ENCODE results near the gene CDK5R2. TPM values are rescaled to one million over a fixed set of nuclear protein-coding genes. Genes with fewer than 3 reads are reported as not detected.

CDK5R2 gene
- total RNA-seq, 1 donor from 2014 or later, result 0.75 TPM

DNA sequence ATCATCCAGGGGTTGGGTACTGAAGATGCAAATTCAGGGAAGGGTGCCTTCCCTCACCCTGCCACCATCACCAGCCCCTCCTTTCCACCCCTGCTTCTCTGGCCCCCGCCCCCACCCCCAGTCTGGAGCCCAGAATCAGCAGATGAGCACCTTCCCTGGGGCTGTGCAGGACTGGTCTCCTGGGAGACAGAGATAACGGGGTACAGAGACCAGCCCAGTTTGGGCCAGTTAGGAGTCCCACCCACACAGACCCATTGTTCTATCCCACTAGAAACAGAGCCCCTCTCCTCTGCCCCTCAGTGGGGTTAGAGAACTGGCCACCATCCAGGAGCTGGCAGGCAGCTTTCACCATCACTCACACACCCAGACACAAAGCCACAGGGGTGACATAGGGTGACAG lies 38.3 kb downstream of the CDK5R2 start:
- FAIRE-seq (no peak), DNase-seq (ENCODE audit: low read depth) (no peak)
- Mint-ChIP-seq H3K4me1 (ENCODE audit: low read depth, unreplicated experiment) (peaks cover 6% of the 10 kb centered on the region), H3K4me3 (ENCODE audit: unreplicated experiment) (no peak overlapping the region), H3K9me3 (ENCODE audit: unreplicated experiment) (no peaks in the 10 kb centered on the region), H3K36me3 (ENCODE audit: low read depth, unreplicated experiment) (no peaks in the 10 kb centered on the region), H3K27ac (ENCODE audit: unreplicated experiment) (no peak overlapping the region), H3K27me3 (ENCODE audit: low read depth, unreplicated experiment) (peaks cover 71% of the 10 kb centered on the region)
- no peaks in the 10 kb centered on the region for H3K79me2 ChIP-seq (ENCODE audit: insufficient read depth, low read length)
- H3K9ac ChIP-seq (ENCODE audit: low read length), result no peak overlapping the region
- no peaks in the 10 kb centered on the region for H4K20me1 ChIP-seq (ENCODE audit: insufficient read depth, low read length)
- no peak overlapping the region for H3K27ac ChIP-seq (ENCODE audit: low read depth, low read length)
- peaks cover 78% of the 10 kb centered on the region for H3K27me3 ChIP-seq (ENCODE audit: insufficient read depth, low read length)
- H2AFZ ChIP-seq (ENCODE audit: low read depth, low read length), result no peak overlapping the region
- no peak overlapping the region for H3K4me3 ChIP-seq (ENCODE audit: insufficient read depth, low read depth, low read length)
- H3K9me3 ChIP-seq (ENCODE audit: insufficient read depth, low read depth, low read length), result no peaks in the 10 kb centered on the region
- H3K4me1 ChIP-seq (ENCODE audit: insufficient read depth, low read length), result peaks cover 9% of the 10 kb centered on the region
- TF ChIP-seq, protein P1, sequence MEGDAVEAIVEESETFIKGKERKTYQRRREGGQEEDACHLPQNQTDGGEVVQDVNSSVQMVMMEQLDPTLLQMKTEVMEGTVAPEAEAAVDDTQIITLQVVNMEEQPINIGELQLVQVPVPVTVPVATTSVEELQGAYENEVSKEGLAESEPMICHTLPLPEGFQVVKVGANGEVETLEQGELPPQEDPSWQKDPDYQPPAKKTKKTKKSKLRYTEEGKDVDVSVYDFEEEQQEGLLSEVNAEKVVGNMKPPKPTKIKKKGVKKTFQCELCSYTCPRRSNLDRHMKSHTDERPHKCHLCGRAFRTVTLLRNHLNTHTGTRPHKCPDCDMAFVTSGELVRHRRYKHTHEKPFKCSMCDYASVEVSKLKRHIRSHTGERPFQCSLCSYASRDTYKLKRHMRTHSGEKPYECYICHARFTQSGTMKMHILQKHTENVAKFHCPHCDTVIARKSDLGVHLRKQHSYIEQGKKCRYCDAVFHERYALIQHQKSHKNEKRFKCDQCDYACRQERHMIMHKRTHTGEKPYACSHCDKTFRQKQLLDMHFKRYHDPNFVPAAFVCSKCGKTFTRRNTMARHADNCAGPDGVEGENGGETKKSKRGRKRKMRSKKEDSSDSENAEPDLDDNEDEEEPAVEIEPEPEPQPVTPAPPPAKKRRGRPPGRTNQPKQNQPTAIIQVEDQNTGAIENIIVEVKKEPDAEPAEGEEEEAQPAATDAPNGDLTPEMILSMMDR (IDR thresholded peaks at IDR 0.05; ENCODE audit: insufficient read depth, low read depth, low read length), result no peak
- no peak for TF ChIP-seq EZH2 (IDR thresholded peaks at IDR 0.05; ENCODE audit: insufficient read depth, low read length)
- H3K36me3 ChIP-seq (ENCODE audit: insufficient read depth, low read length), result no peaks in the 10 kb centered on the region
- H3K4me2 ChIP-seq (ENCODE audit: low read length), result no peak overlapping the region

DNA sequence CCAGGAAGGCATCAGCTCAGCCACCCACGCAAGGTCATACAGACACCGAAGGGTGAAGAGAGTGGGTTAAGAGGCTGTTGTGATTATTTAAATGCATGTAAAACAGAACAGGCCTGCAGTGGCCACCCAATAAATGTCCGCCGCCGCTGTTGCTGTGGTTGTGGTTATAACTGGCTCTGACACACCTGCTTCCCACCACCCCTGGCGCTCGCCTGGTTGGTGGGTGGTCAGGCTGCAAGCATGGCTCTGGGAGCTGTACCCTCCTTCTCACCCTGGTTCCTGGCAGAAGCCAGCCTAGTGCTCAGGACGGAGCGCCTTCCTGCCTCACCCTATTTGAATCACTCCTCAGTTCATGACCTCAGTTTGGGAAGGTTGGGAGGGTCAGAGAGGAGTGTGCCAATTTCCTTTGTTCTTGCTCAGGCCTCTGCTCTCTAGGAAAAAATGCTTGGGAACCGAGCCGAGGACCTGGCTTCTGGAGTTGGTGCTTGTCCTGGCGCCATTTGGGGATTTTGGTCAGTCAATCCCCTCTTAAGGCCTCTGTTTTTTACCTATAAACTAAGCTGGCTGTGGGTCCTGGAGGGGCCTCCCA lies 39.0 kb downstream of the CDK5R2 start:
- H3K36me3 ChIP-seq (ENCODE audit: insufficient read depth, low read length), result no peaks in the 10 kb centered on the region
- no peak overlapping the region for H3K4me3 Mint-ChIP-seq (ENCODE audit: unreplicated experiment)
- H3K9ac ChIP-seq (ENCODE audit: low read length), result no peak overlapping the region
- H3K4me1 Mint-ChIP-seq (ENCODE audit: low read depth, unreplicated experiment), result peaks cover 7% of the 10 kb centered on the region
- peaks cover 4% of the 10 kb centered on the region for H3K4me1 ChIP-seq (ENCODE audit: insufficient read depth, low read length)
- no peak overlapping the region for H3K27ac Mint-ChIP-seq (ENCODE audit: unreplicated experiment)
- no peak overlapping the region for H3K4me2 ChIP-seq (ENCODE audit: low read length)
- H2AFZ ChIP-seq (ENCODE audit: low read depth, low read length), result no peak overlapping the region
- FAIRE-seq (no peak), DNase-seq (ENCODE audit: low read depth) (no peak)
- peaks cover 78% of the 10 kb centered on the region for H3K27me3 ChIP-seq (ENCODE audit: insufficient read depth, low read length)
- H3K36me3 Mint-ChIP-seq (ENCODE audit: low read depth, unreplicated experiment), result no peaks in the 10 kb centered on the region
- H3K79me2 ChIP-seq (ENCODE audit: insufficient read depth, low read length), result no peaks in the 10 kb centered on the region
- no peak overlapping the region for H3K4me3 ChIP-seq (ENCODE audit: insufficient read depth, low read depth, low read length)
- peaks cover 75% of the 10 kb centered on the region for H3K27me3 Mint-ChIP-seq (ENCODE audit: low read depth, unreplicated experiment)
- H3K9me3 ChIP-seq (ENCODE audit: insufficient read depth, low read depth, low read length), result no peaks in the 10 kb centered on the region
- H3K9me3 Mint-ChIP-seq (ENCODE audit: unreplicated experiment), result peaks cover 1% of the 10 kb centered on the region
- H4K20me1 ChIP-seq (ENCODE audit: insufficient read depth, low read length), result no peaks in the 10 kb centered on the region
- no peak overlapping the region for H3K27ac ChIP-seq (ENCODE audit: low read depth, low read length)
- no peak for TF ChIP-seq EZH2 (IDR thresholded peaks at IDR 0.05; ENCODE audit: insufficient read depth, low read length)
- TF ChIP-seq, protein P1 (IDR thresholded peaks at IDR 0.05; ENCODE audit: insufficient read depth, low read depth, low read length), result no peak
